ENCODE data around the gene UFD1. TPM values are rescaled to one million over a fixed set of nuclear protein-coding genes. Genes with fewer than 3 reads are reported as not detected.

UFD1 gene
- polyA plus RNA-seq, 3 donors = 57.0 to 82.5 (median 68.5) TPM

GRCh38 chr22:19525116-19525660, 46.2 kb upstream of the UFD1 start:
- Mint-ChIP-seq H3K27me3 (ENCODE audit: low read depth in 3 of 3) (peaks cover 35 to 54% (median 40%) of the 10 kb centered on the region in 3 donors), H3K9me3 (peaks cover 0 to 5% (median 1%) of the 10 kb centered on the region in 7 donors), H3K36me3 (peaks cover 10 to 18% of the 10 kb centered on the region in 2 donors), H3K27ac (no peak overlapping the region), H3K4me3 (peak overlapping the region in 1 of 2 donors; percentile 86), H3K4me1 (peaks cover 13% of the 10 kb centered on the region)
- DNase-seq = no peak
- Histone ChIP-seq H3K9me3 (replicated peaks in 1 of 2; ENCODE audit: control insufficient read depth in 1 of 2, insufficient read depth in 1 of 2, low read length in 2 of 2) (no peaks in the 10 kb centered on the region), H4K20me1 (ENCODE audit: insufficient read depth, low read length) (no peaks in the 10 kb centered on the region), H3K27me3 (ENCODE audit: control insufficient read depth in 2 of 2, insufficient read depth in 2 of 2, low read length in 2 of 2) (peaks cover 0 to 38% of the 10 kb centered on the region in 2 donors), H3K4me1 (ENCODE audit: control insufficient read depth in 1 of 2, insufficient read depth in 2 of 2, low read length in 2 of 2) (peaks cover 0 to 17% of the 10 kb centered on the region in 2 donors), H3K79me2 (ENCODE audit: insufficient read depth, low read length) (no peaks in the 10 kb centered on the region), H3K4me2 (replicated peaks; ENCODE audit: extremely low read depth, low read length, poor library complexity, severe bottlenecking) (no peak overlapping the region), H2AFZ (ENCODE audit: insufficient read depth, low read depth, low read length, poor library complexity, severe bottlenecking) (no peak overlapping the region), H3K4me3 (replicated peaks in 1 of 3; ENCODE audit: low read depth in 2 of 3, low read length in 3 of 3) (no peak overlapping the region), H3K27ac (ENCODE audit: low read depth in 1 of 2, low read length in 2 of 2) (no peak overlapping the region), H3K36me3 (replicated peaks in 1 of 2; ENCODE audit: control insufficient read depth in 1 of 2, insufficient read depth in 2 of 2, low read length in 2 of 2) (no peaks in the 10 kb centered on the region), H3K9ac (ENCODE audit: insufficient read depth, low read length, poor library complexity, severe bottlenecking) (no peak overlapping the region)
- intact Hi-C loops (cut with micrococcal nuclease) = no loop called here
- no peak for TF ChIP-seq CTCF (IDR thresholded peaks at IDR 0.05)
- 82% methylated on average over 8 of the region's 15 CpGs for WGBS (ENCODE audit: insufficient coverage)

GRCh38 chr22:19524170-19525115, 45.5 kb upstream of the UFD1 start, which contains the start of gene CLDN5:
CLDN5 (minus strand) TSS chr22:19524410; CDS start chr22:19524255, 155 bp downstream.
- H3K27ac ChIP-seq (ENCODE audit: low read depth in 1 of 2, low read length in 2 of 2) = no peak within 1 kb of the TSS
- intact Hi-C loops (cut with micrococcal nuclease) = no loop called here
- H3K27me3 ChIP-seq (ENCODE audit: control insufficient read depth in 2 of 2, insufficient read depth in 2 of 2, low read length in 2 of 2) = peaks cover 0 to 38% of the 10 kb centered on the region in 2 donors
- DNase-seq = no peak
- Mint-ChIP-seq H3K27ac (no peak within 1 kb of the TSS), H3K4me1 (peaks cover 13% of the 10 kb centered on the region), H3K36me3 (peaks cover 12 to 20% of the 10 kb centered on the region in 2 donors), H3K9me3 (peaks cover 0 to 5% (median 1%) of the 10 kb centered on the region in 7 donors), H3K27me3 (ENCODE audit: low read depth in 3 of 3) (peaks cover 35 to 56% (median 40%) of the 10 kb centered on the region in 3 donors), H3K4me3 (peak within 1 kb of the TSS; percentile 31 to 87)
- peaks cover 0 to 17% of the 10 kb centered on the region in 2 donors for H3K4me1 ChIP-seq (ENCODE audit: control insufficient read depth in 1 of 2, insufficient read depth in 2 of 2, low read length in 2 of 2)
- peak within 1 kb of the TSS; percentile 56 for H3K4me2 ChIP-seq (replicated peaks; ENCODE audit: extremely low read depth, low read length, poor library complexity, severe bottlenecking)
- H2AFZ ChIP-seq (ENCODE audit: insufficient read depth, low read depth, low read length, poor library complexity, severe bottlenecking) = peak within 1 kb of the TSS; percentile 41
- no peaks in the 10 kb centered on the region for H3K9me3 ChIP-seq (replicated peaks in 1 of 2; ENCODE audit: control insufficient read depth in 1 of 2, insufficient read depth in 1 of 2, low read length in 2 of 2)
- 6% methylated on average over 68 of the region's 69 CpGs for WGBS (ENCODE audit: insufficient coverage)
- H3K79me2 ChIP-seq (ENCODE audit: insufficient read depth, low read length) = no peaks in the 10 kb centered on the region
- H3K9ac ChIP-seq (ENCODE audit: insufficient read depth, low read length, poor library complexity, severe bottlenecking) = no peak within 1 kb of the TSS
- H4K20me1 ChIP-seq (ENCODE audit: insufficient read depth, low read length) = no peaks in the 10 kb centered on the region
- no peak for TF ChIP-seq CTCF (IDR thresholded peaks at IDR 0.05)
- H3K4me3 ChIP-seq (replicated peaks in 1 of 3; ENCODE audit: low read depth in 2 of 3, low read length in 3 of 3) = peak within 1 kb of the TSS in 1 of 3 experiments; percentile 38
- H3K36me3 ChIP-seq (replicated peaks in 1 of 2; ENCODE audit: control insufficient read depth in 1 of 2, insufficient read depth in 2 of 2, low read length in 2 of 2) = no peaks in the 10 kb centered on the region

All from CD14-positive monocyte (primary cell).